Vagina (tissue), 2 donors: ENCODE data around the gene XPO4. TPM values are rescaled to one million over a fixed set of nuclear protein-coding genes. Genes with fewer than 3 reads are reported as not detected.

Source experiments
- DNase-seq, 2 donors: peaks; one replicate each; pipeline ENCODE4 v3.0.0-alpha.2; 2017; ENCODE audit errors: extremely low spot score in 2 of 2
- H3K27ac ChIP-seq: fragments of 200-600 bp; sonication (generic); one replicate; pipeline ENCODE4 v1.5.1; 2019
- H3K27me3 ChIP-seq: fragments of 200-600 bp; sonication (generic); one replicate; pipeline ENCODE4 v1.5.1; 2019
- H3K36me3 ChIP-seq, 2 donors: fragments of 200-600 bp; sonication (generic); one replicate each; pipeline ENCODE4 v1.5.1; 2017 to 2019
- H3K4me1 ChIP-seq: fragments of 200-600 bp; sonication (generic); one replicate; pipeline ENCODE4 v1.5.1; 2019
- H3K4me3 ChIP-seq, 2 donors: fragments of 200-600 bp; sonication (generic); 1 replicate in 1 of 2; 2 replicates in 1 of 2; pipeline ENCODE4 v1.5.1; 2016 to 2019
- H3K9me3 ChIP-seq: fragments of 200-600 bp; sonication (generic); one replicate; pipeline ENCODE4 v1.5.1; 2019
- CTCF ChIP-seq, 3 experiments: fragments of 450-650 bp in 2 of 3; fragments of 200-600 bp in 1 of 3; sonication (generic) in 1 of 3; IDR thresholded peaks; one replicate each; pipeline ENCODE4 v1.5.1; 2017 to 2019; ENCODE audit warnings: antibody characterized with exemption in 3 of 3, mild to moderate bottlenecking in 2 of 3, moderate library complexity in 2 of 3
- POLR2A ChIP-seq, 2 donors: fragments of 450-650 bp; IDR thresholded peaks; one replicate each; pipeline ENCODE4 v1.6.1; 2017; ENCODE audit warnings: antibody characterized with exemption in 2 of 2, mild to moderate bottlenecking in 2 of 2, moderate library complexity in 2 of 2
- POLR2AphosphoS5 ChIP-seq, 2 donors: sonication (generic); formaldehyde crosslinking; IDR thresholded peaks; one replicate each; pipeline ENCODE4 v1.9.0; 2017; ENCODE audit warnings: antibody characterized with exemption in 2 of 2, mild to moderate bottlenecking in 2 of 2, low read depth in 1 of 2; ENCODE audit not compliant: insufficient read depth in 1 of 2
- intact Hi-C: fragments of 100-400 bp; cut with DNase I; formaldehyde crosslinking; loops from one replicate; pipeline ENCODE4 v1.15.1; 2023
- total RNA-seq: library from RNA; depleted of rRNA; stranded (reverse); fragments of >200 nt; gene quantifications from one replicate; pipeline ENCODE4 v1.2.3, GENCODE V29; 2016

The XPO4 gene
- total RNA-seq, 1 donor from 2014 or later = 17.7 TPM

GRCh38 chr13:20772401-20773131 lies 130.0 kb downstream of the XPO4 start:
- peaks cover 7% of the 10 kb centered on the region for H3K4me1 ChIP-seq
- H3K9me3 ChIP-seq = no peaks in the 10 kb centered on the region
- TF ChIP-seq POLR2AphosphoS5 (IDR thresholded peaks at IDR 0.05; ENCODE audit: insufficient read depth in 1 of 2, low read depth in 1 of 2) (no peak), POLR2A (IDR thresholded peaks at IDR 0.05) (no peak), CTCF (IDR thresholded peaks at IDR 0.05) (no peak)
- peak overlapping the region; percentile 64 to 68 for H3K4me3 ChIP-seq
- intact Hi-C loops = loop anchor here (10.0 kb wide), 1 partner anchor 68 kb away; the partner anchor contains the start of gene IL17D
- peaks cover 0 to 18% of the 10 kb centered on the region in 2 donors for H3K36me3 ChIP-seq
- H3K27me3 ChIP-seq = no peaks in the 10 kb centered on the region
- H3K27ac ChIP-seq = peak overlapping the region; percentile 84
- DNase-seq = no peak

GRCh38 chr13:20769834-20770233 lies 132.7 kb downstream of the XPO4 start:
- no peak for TF ChIP-seq POLR2A (IDR thresholded peaks at IDR 0.05)
- TF ChIP-seq CTCF (IDR thresholded peaks at IDR 0.05) = no peak
- no peak for TF ChIP-seq POLR2AphosphoS5 (IDR thresholded peaks at IDR 0.05; ENCODE audit: insufficient read depth in 1 of 2, low read depth in 1 of 2)
- no peaks in the 10 kb centered on the region for H3K27me3 ChIP-seq
- intact Hi-C loops = loop anchor here (10.0 kb wide), 1 partner anchor 65 kb away; the partner anchor contains the start of gene IL17D
- no peaks in the 10 kb centered on the region for H3K9me3 ChIP-seq
- DNase-seq = no peak
- H3K27ac ChIP-seq = no peak overlapping the region
- no peak overlapping the region for H3K4me3 ChIP-seq
- H3K36me3 ChIP-seq = peaks cover 0 to 18% of the 10 kb centered on the region in 2 donors
- H3K4me1 ChIP-seq = peaks cover 7% of the 10 kb centered on the region

GRCh38 chr13:20769091-20769490 lies 133.5 kb downstream of the XPO4 start:
- no peak for DNase-seq
- H3K36me3 ChIP-seq = peaks cover 0 to 18% of the 10 kb centered on the region in 2 donors
- no peak for TF ChIP-seq POLR2A (IDR thresholded peaks at IDR 0.05)
- no peak for TF ChIP-seq CTCF (IDR thresholded peaks at IDR 0.05)
- TF ChIP-seq POLR2AphosphoS5 (IDR thresholded peaks at IDR 0.05; ENCODE audit: insufficient read depth in 1 of 2, low read depth in 1 of 2) = no peak
- H3K27ac ChIP-seq = no peak overlapping the region
- intact Hi-C loops = no loop called here
- no peaks in the 10 kb centered on the region for H3K9me3 ChIP-seq
- H3K4me1 ChIP-seq = peaks cover 7% of the 10 kb centered on the region
- H3K4me3 ChIP-seq = no peak overlapping the region
- H3K27me3 ChIP-seq = no peaks in the 10 kb centered on the region

- DNase-seq = no peak
- Histone ChIP-seq H3K36me3 (peaks cover 0 to 18% of the 10 kb centered on the region in 2 donors), H3K9me3 (no peaks in the 10 kb centered on the region), H3K4me3 (no peak overlapping the region), H3K27ac (no peak overlapping the region), H3K4me1 (peaks cover 6% of the 10 kb centered on the region), H3K27me3 (no peaks in the 10 kb centered on the region)
- TF ChIP-seq POLR2AphosphoS5 (IDR thresholded peaks at IDR 0.05; ENCODE audit: insufficient read depth in 1 of 2, low read depth in 1 of 2) (no peak), CTCF (IDR thresholded peaks at IDR 0.05) (no peak)
- intact Hi-C loops = no loop called here
Observed at GRCh38 chr13:20767309-20767943, 135.1 kb downstream of the XPO4 start.

- Histone ChIP-seq H3K4me3 (no peak overlapping the region), H3K27me3 (no peaks in the 10 kb centered on the region), H3K36me3 (peaks cover 0 to 12% of the 10 kb centered on the region in 2 donors), H3K4me1 (no peaks in the 10 kb centered on the region), H3K9me3 (no peaks in the 10 kb centered on the region), H3K27ac (no peak overlapping the region)
- intact Hi-C loops = no loop called here
- no peak for DNase-seq
- no peak for TF ChIP-seq POLR2A (IDR thresholded peaks at IDR 0.05)
- TF ChIP-seq POLR2AphosphoS5 (IDR thresholded peaks at IDR 0.05; ENCODE audit: insufficient read depth in 1 of 2, low read depth in 1 of 2) = no peak
- TF ChIP-seq CTCF (IDR thresholded peaks at IDR 0.05) = no peak
Observed at GRCh38 chr13:20760872-20761271, 141.7 kb downstream of the XPO4 start.
